ENCODE results near the gene SLC43A1.

Gene SLC43A1

GRCh38 chr11:57499413-57499982, 16.0 kb downstream of the SLC43A1 start:
- in situ Hi-C loops (cut with MboI; ENCODE audit: low sequenced_read_pairs): no loop called here

GRCh38 chr11:57498540-57498939, 17.0 kb downstream of the SLC43A1 start:
- in situ Hi-C loops (cut with MboI; ENCODE audit: low sequenced_read_pairs): no loop called here

GRCh38 chr11:57497303-57498247, 17.9 kb downstream of the SLC43A1 start:
- in situ Hi-C loops (cut with MboI; ENCODE audit: low sequenced_read_pairs): no loop called here

GRCh38 chr11:57496109-57496820, 19.2 kb downstream of the SLC43A1 start:
- in situ Hi-C loops (cut with MboI; ENCODE audit: low sequenced_read_pairs): no loop called here

GRCh38 chr11:57493507-57494503, 21.7 kb downstream of the SLC43A1 start:
- in situ Hi-C loops (cut with MboI; ENCODE audit: low sequenced_read_pairs): no loop called here

- in situ Hi-C loops (cut with MboI; ENCODE audit: low sequenced_read_pairs): no loop called here
Measured at GRCh38 chr11:57491371-57492061, 24.0 kb downstream of the SLC43A1 start.

GRCh38 chr11:57490456-57491248, 24.9 kb downstream of the SLC43A1 start:
- in situ Hi-C loops (cut with MboI; ENCODE audit: low sequenced_read_pairs): no loop called here

- in situ Hi-C loops (cut with MboI; ENCODE audit: low sequenced_read_pairs): no loop called here
Measured at GRCh38 chr11:57487920-57488659, 27.4 kb downstream of the SLC43A1 start.

GRCh38 chr11:57487021-57487778, 28.3 kb downstream of the SLC43A1 start:
- in situ Hi-C loops (cut with MboI; ENCODE audit: low sequenced_read_pairs): no loop called here

- in situ Hi-C loops (cut with MboI; ENCODE audit: low sequenced_read_pairs): no loop called here
Measured at GRCh38 chr11:57485217-57485990, 30.1 kb downstream of the SLC43A1 start.

- in situ Hi-C loops (cut with MboI; ENCODE audit: low sequenced_read_pairs): no loop called here
Measured at GRCh38 chr11:57484141-57484710, 31.3 kb downstream of the SLC43A1 start.

GRCh38 chr11:57483562-57483918, 32.0 kb downstream of the SLC43A1 start:
- in situ Hi-C loops (cut with MboI; ENCODE audit: low sequenced_read_pairs): no loop called here

GRCh38 chr11:57482782-57483561, 32.5 kb downstream of the SLC43A1 start:
- in situ Hi-C loops (cut with MboI; ENCODE audit: low sequenced_read_pairs): no loop called here

GRCh38 chr11:57481915-57482781, 33.4 kb downstream of the SLC43A1 start:
- in situ Hi-C loops (cut with MboI; ENCODE audit: low sequenced_read_pairs): no loop called here

GRCh38 chr11:57481315-57481714, 34.2 kb downstream of the SLC43A1 start:
- in situ Hi-C loops (cut with MboI; ENCODE audit: low sequenced_read_pairs): no loop called here
